NCI-H1092 (cell line): ENCODE measurements around the gene GTF2F2.

Experiments
- DNase-seq: peaks from one replicate; lab custom pipeline; 2025; lab: John Stamatoyannopoulos, UW

Gene GTF2F2

GRCh38 chr13:45122941-45123340, 2.6 kb downstream of the GTF2F2 start:
- DNase-seq, result no peak

GRCh38 chr13:45132369-45133064, 12.2 kb downstream of the GTF2F2 start:
- DNase-seq, result no peak

- DNase-seq, result no peak
Observed at GRCh38 chr13:45133396-45134118, 13.2 kb downstream of the GTF2F2 start.

GRCh38 chr13:45136741-45137504, 16.6 kb downstream of the GTF2F2 start:
- no peak for DNase-seq

- no peak for DNase-seq
Observed at GRCh38 chr13:45137526-45137925, 17.2 kb downstream of the GTF2F2 start.

GRCh38 chr13:45138282-45138681, 18.0 kb downstream of the GTF2F2 start:
- no peak for DNase-seq

GRCh38 chr13:45141369-45141768, 21.1 kb downstream of the GTF2F2 start:
- DNase-seq, result no peak

- no peak for DNase-seq
Observed at GRCh38 chr13:45142440-45143345, 22.4 kb downstream of the GTF2F2 start.

- no peak for DNase-seq
Observed at GRCh38 chr13:45143346-45143751, 23.0 kb downstream of the GTF2F2 start.

- no peak for DNase-seq
Observed at GRCh38 chr13:45149964-45150363, 29.7 kb downstream of the GTF2F2 start.

- DNase-seq, result no peak
Observed at GRCh38 chr13:45156565-45157361, 36.5 kb downstream of the GTF2F2 start.

- no peak for DNase-seq
Observed at GRCh38 chr13:45162194-45162593, 41.9 kb downstream of the GTF2F2 start.

- no peak for DNase-seq
Observed at GRCh38 chr13:45162821-45163220, 42.5 kb downstream of the GTF2F2 start.

GRCh38 chr13:45166858-45167257, 46.5 kb downstream of the GTF2F2 start:
- DNase-seq, result no peak

GRCh38 chr13:45167611-45168554, 47.6 kb downstream of the GTF2F2 start:
- no peak for DNase-seq

- DNase-seq, result no peak
Observed at GRCh38 chr13:45168555-45168930, 48.2 kb downstream of the GTF2F2 start.

GRCh38 chr13:45174478-45174877, 54.2 kb downstream of the GTF2F2 start:
- DNase-seq, result no peak

- DNase-seq, result no peak
Observed at GRCh38 chr13:45178349-45179162, 58.2 kb downstream of the GTF2F2 start.

- no peak for DNase-seq
Observed at GRCh38 chr13:45179428-45179827, 59.1 kb downstream of the GTF2F2 start.
